Right kidney (tissue), 9 donors: ENCODE measurements around the gene RNF40.

Experiments used
- DNase-seq: peaks from one replicate; pipeline ENCODE4 v3.0.0-alpha.2; 2016
- long read RNA-seq, 8 donors: transcript quantifications; one replicate each; lab custom pipeline, GENCODE V29; 2026

RNF40 gene
- long read RNA-seq, donor 1, partial matches to known transcripts, result 17 of 19 reads
- long read RNA-seq, donor 1, other reads (novel, unspliced or antisense), result 0 of 19 reads
- long read RNA-seq, donor 2, full-length matches to known transcripts, result 2 of 29 reads
- long read RNA-seq, donor 2, partial matches to known transcripts, result 27 of 29 reads
- long read RNA-seq, donor 2, other reads (novel, unspliced or antisense), result 0 of 29 reads
- long read RNA-seq, donor 3, partial matches to known transcripts, result 5 of 5 reads
- long read RNA-seq, donor 3, other reads (novel, unspliced or antisense), result 0 of 5 reads
- long read RNA-seq, donor 4, partial matches to known transcripts, result 12 of 12 reads
- long read RNA-seq, donor 4, other reads (novel, unspliced or antisense), result 0 of 12 reads
- long read RNA-seq, donor 5, full-length matches to known transcripts, result 6 of 12 reads
- long read RNA-seq, donor 5, partial matches to known transcripts, result 6 of 12 reads
- long read RNA-seq, donor 5, other reads (novel, unspliced or antisense), result 0 of 12 reads
- long read RNA-seq, donor 6, full-length matches to known transcripts, result 1 of 6 reads
- long read RNA-seq, donor 6, partial matches to known transcripts, result 5 of 6 reads
- long read RNA-seq, donor 6, other reads (novel, unspliced or antisense), result 0 of 6 reads
- long read RNA-seq, donor 7, result 0 reads
- long read RNA-seq, donor 8, full-length matches to known transcripts, result 2 of 24 reads
- long read RNA-seq, donor 8, partial matches to known transcripts, result 22 of 24 reads
- long read RNA-seq, donor 8, other reads (novel, unspliced or antisense), result 0 of 24 reads

DNA sequence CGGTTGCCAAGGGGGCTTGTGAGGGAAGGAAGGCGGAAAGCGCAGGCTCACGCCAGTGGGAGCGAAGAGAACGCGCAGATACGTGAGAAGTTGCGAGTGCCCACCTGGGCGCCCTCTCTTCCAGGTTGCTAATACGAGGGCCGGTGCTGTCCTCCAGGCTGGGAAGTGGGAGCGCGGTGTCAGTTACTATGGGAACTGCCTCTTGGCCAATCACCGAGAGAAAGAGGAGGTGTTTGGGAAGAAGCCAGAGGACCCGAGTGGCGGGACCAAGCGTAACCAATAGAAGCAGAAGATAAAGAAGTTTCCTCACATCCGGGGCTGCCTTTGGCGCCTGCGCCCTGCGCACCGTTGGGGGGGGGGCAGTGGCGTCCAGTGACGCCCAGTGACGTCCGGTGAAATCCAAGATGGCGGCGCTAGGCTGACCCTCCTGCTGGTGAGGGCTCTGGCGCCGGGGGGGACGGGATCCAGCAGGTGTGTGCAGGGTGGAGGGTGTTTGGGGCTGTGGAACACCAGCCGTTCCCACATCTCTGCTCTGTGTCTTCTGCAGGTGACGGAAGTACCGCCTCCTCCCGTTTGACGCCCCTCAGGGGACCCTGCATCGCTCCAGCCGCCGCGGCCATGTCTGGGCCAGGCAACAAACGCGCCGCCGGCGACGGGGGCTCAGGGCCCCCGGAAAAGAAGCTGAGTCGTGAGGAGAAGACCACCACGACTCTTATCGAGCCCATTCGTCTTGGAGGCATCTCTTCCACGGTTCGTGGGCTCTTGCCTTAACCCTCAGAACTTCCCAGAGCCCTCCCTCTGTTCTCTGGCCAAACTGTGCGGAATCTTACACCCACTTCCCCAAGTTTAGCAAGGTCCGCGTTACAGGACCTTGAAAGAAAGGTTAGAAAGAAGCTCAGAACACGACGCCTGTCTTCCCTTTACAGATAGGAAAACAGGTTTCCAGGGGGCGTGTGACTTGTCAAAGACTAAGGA lies at the start of gene RNF40, which contains the start of gene CFAP119:
Gene RNF40 (plus strand): TSS at position 395 of the 975 bp plus-strand sequence. CDS start 224 bp downstream, at position 619.
Gene CFAP119 (minus strand): TSS at position 135 of the 975 bp plus-strand sequence. CDS start 314 bp downstream, outside the sequence.
- peak; percentile 92 for DNase-seq

DNA sequence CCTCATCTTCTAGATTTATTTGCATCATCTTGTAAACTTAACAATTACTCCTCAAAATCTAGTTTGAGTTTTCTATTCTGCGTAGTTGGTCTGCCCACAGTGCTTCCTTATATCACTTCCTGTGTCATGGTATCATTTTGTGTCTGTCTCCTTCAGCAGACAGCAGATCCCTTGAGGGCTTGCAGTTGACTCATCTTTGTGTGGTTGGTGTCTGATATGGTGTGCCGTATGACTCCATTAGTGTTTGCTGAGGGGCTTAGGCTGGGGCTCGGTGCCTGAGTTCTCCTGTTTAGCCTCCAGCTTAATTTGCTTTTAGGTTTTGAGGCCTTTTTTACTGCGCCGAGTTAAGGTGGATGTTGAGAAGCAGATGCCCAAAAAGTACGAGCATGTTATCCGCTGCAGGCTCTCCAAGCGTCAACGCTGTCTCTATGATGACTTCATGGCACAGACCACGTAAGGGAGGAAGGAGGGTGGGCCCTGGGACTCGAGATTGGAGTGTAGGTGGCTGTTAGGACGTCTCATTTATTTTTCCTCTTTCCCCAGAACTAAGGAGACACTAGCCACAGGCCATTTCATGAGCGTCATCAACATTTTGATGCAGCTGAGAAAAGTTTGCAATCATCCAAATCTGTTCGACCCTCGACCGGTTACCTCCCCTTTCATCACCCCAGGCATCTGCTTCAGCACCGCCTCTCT lies 46.2 kb upstream of the RNF40 start:
- no peak for DNase-seq

DNA sequence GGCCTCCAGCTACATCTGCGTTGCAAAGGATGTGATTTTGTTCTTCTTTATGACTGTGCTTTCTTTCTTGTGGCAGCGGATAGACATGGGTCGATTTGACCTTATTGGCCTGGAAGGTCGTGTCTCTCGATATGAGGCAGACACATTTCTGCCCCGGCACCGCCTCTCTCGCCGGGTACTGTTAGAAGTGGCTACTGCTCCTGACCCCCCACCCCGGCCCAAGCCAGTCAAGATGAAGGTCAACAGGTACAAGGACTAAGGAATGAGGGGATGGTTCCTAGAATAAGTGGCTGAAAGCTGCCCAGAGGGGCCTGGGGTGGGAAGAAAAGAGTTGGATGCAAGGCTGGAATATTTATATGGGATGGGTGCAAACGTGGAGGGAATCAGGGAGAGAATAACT lies 42.0 kb upstream of the RNF40 start:
- DNase-seq, result no peak

DNA sequence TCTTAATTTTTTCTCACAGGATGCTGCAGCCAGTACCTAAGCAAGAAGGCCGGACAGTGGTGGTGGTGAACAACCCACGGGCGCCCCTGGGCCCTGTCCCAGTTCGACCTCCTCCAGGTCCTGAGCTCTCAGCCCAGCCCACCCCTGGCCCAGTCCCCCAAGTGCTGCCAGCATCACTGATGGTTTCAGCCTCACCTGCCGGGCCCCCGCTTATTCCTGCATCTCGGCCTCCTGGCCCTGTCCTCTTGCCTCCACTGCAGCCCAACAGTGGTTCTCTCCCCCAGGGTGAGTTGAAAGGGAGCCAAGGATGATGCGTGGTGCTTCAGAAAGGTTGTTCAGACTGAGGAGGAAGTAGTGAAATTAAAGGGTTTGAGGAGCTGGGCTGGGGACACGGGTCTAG lies 41.4 kb upstream of the RNF40 start:
- DNase-seq, result no peak

DNA sequence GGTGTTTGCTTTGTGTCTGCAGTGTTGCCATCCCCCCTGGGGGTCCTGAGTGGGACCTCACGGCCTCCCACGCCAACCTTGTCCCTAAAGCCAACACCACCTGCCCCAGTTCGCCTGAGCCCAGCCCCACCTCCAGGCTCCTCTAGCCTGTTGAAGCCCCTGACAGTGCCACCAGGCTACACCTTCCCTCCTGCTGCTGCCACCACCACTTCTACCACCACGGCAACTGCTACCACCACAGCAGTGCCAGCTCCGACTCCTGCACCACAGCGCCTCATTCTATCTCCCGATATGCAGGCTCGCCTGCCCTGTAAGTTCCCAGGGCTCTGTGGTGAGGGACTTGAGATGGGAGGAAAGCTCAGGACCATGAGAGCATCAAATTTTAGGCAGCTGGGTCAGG lies 41.0 kb upstream of the RNF40 start:
- DNase-seq, result no peak

DNA sequence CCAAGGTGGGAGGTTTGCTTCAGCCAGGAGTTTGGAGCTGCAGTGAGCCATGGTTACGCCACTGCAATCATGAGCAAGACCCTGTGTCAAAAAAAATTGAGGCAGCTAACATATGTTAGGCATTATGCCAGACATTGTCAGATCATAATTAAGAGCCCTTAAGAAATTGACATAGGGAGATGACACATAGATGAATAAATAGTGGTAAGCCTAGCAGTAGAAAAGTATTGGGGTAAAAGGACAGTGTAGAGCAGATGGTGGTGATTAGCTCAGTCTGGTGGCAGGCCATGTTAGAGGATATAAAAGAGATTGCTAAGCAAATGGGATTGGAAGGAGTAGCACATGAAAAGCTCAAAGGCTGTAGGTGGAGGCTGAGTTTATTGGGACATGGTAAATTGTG lies 40.5 kb upstream of the RNF40 start:
- no peak for DNase-seq

DNA sequence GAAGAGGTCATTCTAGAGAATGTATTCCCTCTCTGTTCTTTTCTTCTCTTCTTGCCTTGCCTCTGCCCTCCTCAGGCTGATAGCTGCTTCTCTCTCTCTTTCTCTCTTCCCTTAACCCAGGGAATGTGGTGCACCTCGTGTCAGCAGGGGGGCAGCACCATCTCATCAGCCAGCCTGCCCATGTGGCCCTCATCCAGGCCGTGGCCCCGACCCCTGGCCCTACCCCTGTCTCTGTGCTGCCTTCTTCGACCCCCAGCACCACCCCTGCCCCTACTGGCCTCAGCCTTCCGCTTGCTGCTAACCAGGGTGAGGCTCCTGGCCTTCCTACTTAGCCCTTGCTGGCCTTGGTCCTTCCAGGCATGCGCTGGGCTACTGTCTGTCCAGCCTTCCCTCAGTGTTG lies 39.7 kb upstream of the RNF40 start:
- no peak for DNase-seq

DNA sequence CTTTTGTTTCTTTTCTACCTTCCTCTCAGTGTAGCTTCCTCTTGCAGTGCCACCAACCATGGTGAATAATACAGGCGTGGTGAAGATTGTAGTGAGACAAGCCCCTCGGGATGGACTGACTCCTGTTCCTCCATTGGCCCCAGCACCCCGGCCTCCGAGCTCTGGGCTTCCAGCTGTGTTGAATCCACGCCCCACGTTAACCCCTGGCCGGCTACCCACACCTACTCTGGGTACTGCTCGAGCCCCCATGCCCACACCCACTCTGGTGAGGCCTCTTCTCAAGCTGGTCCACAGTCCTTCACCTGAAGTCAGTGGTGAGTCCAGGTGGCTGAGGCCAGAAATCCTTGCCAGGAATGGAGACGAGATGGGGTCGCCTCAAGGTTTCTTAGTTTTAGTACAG lies 39.2 kb upstream of the RNF40 start:
- no peak for DNase-seq

DNA sequence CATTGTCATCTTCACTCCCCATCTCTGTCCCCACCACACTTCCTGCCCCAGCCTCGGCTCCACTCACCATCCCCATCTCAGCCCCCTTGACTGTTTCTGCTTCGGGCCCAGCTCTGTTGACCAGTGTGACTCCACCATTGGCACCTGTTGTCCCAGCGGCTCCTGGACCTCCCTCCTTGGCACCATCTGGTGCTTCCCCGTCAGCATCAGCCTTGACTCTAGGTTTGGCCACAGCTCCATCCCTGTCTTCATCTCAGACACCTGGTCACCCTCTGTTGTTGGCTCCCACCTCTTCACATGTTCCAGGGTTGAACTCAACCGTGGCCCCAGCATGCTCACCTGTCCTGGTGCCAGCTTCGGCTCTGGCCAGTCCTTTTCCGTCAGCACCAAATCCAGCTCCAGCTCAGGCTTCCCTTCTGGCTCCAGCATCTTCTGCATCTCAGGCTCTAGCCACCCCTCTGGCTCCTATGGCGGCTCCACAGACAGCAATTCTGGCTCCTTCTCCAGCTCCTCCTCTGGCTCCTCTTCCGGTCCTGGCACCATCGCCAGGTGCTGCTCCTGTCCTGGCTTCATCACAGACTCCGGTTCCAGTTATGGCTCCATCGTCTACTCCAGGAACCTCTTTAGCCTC lies 38.3 kb upstream of the RNF40 start:
- no peak for DNase-seq

DNA sequence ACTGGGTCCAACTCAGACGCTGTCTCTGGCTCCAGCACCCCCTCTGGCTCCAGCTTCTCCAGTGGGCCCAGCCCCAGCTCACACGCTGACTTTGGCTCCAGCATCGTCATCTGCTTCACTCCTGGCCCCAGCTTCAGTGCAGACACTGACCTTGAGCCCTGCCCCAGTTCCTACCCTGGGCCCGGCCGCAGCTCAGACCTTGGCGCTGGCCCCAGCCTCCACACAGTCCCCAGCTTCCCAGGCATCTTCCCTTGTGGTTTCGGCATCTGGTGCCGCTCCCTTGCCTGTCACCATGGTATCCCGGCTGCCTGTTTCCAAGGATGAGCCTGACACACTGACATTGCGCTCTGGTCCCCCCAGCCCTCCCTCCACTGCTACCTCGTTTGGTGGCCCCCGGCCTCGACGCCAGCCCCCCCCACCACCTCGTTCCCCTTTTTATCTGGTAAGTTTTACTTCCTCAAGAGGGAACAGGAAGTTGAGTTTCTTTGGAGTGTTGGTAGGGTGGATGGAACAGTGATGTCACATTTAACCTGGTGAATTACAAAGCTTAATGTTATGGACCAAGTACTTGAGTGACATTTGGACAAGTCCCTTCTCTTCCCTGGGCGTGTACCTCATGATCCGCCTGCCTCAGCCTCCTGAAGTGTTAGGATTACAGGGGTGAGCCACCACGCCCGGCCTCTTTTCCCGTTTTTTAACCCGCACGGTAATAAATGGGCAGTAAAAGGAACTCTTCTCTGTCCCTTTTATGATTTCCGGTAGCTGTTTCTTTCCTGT lies 37.3 kb upstream of the RNF40 start:
- no peak for DNase-seq

DNA sequence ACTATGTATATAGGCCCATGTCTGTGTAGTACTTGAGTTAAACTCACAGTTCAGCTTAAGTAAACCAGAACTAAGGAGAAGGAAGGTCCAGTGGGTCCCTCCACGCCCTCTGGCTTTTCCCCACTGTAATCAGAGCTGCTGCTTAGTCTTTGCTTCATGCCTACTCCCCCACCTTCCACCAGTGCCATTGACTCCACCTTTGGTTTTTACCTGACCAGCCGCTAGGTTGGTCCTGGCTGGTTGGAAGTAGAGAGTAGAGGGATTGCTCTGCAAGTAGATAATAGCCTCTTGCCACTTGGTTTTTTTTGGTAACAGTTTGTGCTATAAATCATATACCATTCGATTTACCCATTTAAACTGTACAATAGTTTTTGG lies 36.7 kb upstream of the RNF40 start:
- DNase-seq, result no peak

DNA sequence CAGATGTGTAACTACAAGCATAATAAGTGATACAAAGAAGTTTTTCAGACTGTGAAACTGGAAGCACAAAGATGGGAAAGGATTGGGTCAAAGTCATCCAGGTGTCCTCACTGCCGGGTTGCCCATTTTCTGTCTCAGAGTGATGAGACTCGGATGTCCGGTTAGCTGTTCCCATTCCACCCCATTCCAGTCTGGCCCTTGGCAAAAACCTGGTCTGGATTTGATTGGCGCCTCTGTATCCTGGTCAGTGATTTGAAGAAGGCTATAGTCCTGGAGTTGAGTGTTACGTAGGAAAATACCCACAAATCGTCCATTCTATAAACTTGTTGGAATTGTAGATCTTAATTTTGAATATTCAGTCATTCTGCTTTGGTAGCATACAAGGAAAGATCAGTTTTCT lies 33.8 kb upstream of the RNF40 start:
- DNase-seq, result no peak

DNA sequence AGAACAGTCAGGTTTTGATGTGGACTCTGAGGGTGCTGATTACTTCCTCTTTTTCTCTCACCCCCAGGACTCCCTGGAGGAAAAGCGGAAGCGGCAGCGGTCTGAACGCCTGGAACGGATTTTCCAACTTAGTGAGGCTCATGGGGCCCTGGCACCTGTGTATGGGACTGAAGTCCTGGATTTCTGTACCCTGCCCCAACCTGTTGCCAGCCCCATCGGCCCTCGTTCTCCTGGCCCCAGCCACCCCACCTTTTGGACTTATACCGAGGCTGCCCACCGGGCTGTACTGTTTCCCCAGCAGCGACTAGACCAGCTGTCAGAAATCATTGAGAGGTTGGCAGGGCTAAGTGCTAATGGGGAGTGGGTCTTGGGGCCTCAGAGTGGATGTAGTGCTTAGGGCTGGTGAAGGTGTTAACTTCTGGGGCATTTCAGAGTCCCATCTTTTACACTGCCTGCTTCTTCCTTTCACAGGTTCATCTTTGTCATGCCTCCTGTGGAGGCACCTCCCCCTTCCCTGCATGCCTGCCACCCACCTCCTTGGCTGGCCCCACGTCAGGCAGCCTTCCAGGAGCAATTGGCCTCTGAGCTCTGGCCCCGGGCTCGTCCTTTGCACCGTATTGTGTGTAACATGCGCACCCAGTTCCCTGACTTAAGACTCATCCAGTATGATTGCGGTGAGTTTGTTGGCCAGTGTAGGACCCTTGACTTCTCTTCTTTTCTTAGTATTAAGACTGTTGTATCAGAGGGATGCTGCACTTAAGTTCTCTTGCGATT lies 33.0 kb upstream of the RNF40 start:
- DNase-seq, result no peak

DNA sequence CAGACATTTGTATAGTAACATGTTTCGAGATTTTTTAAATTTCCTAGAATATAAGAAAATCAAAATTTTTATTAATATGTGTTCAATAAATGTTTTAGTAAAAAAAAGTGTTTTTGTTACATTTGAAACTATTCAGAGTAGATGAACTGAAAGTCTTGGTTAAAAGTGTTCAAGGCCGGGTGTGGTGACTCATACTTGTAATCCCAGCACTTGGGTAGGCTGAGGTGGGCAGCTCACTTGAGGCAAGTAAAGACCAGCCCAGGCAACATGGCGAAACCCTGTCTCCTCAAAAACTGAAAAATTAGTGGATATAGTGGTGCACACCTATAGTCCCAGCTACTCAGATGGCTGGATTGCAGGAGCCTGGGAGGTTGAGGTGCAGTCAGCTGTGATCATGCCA lies 30.7 kb upstream of the RNF40 start:
- no peak for DNase-seq

DNA sequence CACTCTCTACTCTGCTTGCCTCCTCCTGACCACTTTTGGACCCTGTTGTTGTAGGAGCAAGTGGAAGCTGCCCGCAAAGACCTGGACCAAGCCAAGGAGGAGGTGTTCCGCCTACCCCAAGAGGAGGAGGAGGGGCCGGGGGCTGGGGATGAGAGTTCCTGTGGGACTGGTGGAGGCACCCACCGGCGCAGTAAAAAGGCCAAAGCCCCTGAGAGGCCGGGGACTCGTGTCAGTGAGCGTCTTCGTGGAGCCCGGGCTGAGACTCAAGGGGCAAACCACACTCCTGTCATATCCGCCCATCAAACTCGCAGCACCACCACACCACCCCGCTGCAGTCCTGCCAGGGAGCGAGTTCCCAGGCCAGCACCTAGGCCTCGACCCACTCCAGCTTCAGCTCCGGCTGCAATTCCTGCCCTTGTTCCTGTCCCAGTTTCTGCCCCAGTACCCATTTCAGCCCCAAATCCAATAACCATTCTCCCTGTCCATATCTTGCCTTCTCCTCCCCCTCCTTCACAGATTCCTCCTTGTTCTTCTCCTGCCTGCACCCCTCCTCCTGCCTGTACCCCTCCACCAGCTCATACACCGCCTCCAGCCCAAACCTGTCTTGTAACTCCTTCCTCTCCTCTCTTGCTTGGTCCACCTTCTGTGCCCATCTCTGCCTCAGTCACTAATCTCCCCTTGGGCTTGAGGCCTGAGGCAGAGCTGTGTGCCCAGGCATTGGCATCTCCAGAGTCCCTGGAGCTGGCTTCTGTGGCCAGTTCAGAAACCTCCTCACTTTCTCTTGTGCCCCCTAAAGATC lies 24.9 kb upstream of the RNF40 start:
- DNase-seq, result no peak

DNA sequence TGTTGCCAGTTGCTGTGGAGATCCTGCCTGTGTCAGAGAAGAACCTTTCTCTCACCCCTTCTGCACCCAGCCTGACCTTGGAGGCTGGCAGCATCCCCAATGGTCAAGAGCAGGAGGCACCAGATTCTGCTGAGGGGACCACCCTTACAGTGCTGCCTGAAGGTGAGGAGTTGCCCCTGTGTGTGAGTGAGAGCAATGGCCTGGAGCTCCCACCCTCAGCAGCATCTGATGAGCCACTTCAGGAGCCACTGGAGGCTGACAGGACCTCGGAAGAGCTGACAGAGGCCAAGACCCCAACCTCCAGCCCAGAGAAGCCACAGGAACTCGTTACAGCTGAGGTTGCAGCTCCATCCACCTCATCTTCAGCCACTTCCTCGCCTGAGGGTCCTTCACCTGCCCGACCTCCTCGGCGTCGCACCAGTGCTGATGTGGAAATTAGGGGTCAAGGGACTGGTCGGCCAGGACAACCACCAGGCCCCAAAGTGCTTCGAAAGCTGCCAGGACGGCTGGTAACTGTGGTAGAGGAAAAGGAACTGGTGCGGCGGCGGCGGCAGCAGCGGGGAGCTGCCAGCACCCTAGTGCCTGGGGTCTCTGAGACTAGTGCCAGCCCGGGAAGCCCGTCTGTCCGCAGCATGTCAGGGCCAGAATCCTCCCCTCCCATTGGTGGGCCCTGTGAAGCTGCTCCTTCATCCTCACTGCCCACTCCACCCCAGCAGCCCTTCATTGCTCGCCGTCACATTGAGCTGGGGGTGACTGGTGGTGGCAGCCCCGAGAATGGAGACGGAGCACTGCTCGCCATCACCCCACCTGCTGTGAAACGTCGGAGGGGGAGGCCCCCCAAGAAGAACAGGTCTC lies 24.1 kb upstream of the RNF40 start:
- no peak for DNase-seq
